Activated CD4-positive, alpha-beta T cell treated with anti-CD3 and anti-CD28 coated beads for 24 hours (primary cell): ENCODE results near the gene TMEM214.

Experiments used
- DNase-seq, 2 donors: peaks; one replicate each; pipeline ENCODE4 v3.0.0-alpha.2; 2020; ENCODE audit warnings: low read depth in 2 of 2

TMEM214 gene

GRCh38 chr2:27032495-27033252, at the start of gene TMEM214:
Gene TMEM214, plus strand, starts transcription at chr2:27032965. Its CDS starts 51 bp downstream, at chr2:27033016.
- peak; percentile 70 to 71 for DNase-seq

- no peak for DNase-seq
Measured at GRCh38 chr2:26983746-26984145, 49.0 kb upstream of the TMEM214 start.

GRCh38 chr2:26985807-26986206, 47.0 kb upstream of the TMEM214 start:
- DNase-seq: no peak

- DNase-seq: no peak
Measured at GRCh38 chr2:26986576-26986975, 46.2 kb upstream of the TMEM214 start.

GRCh38 chr2:26988058-26988860, 44.5 kb upstream of the TMEM214 start:
- no peak for DNase-seq

- DNase-seq: no peak
Measured at GRCh38 chr2:26989156-26989555, 43.6 kb upstream of the TMEM214 start.

- DNase-seq: no peak
Measured at GRCh38 chr2:26991717-26992116, 41.0 kb upstream of the TMEM214 start.

- no peak for DNase-seq
Measured at GRCh38 chr2:26993768-26994167, 39.0 kb upstream of the TMEM214 start.

GRCh38 chr2:26994983-26995382, 37.8 kb upstream of the TMEM214 start:
- no peak for DNase-seq

GRCh38 chr2:26997394-26997793, 35.4 kb upstream of the TMEM214 start:
- DNase-seq: no peak

- no peak for DNase-seq
Measured at GRCh38 chr2:26998323-26998722, 34.4 kb upstream of the TMEM214 start.

GRCh38 chr2:27000228-27000627, 32.5 kb upstream of the TMEM214 start:
- DNase-seq: no peak

- no peak for DNase-seq
Measured at GRCh38 chr2:27000995-27001394, 31.8 kb upstream of the TMEM214 start.

- DNase-seq: no peak
Measured at GRCh38 chr2:27001950-27002349, 30.8 kb upstream of the TMEM214 start.

GRCh38 chr2:27003007-27003406, 29.8 kb upstream of the TMEM214 start:
- DNase-seq: no peak

GRCh38 chr2:27003857-27004256, 28.9 kb upstream of the TMEM214 start:
- no peak for DNase-seq

GRCh38 chr2:27006602-27007415, 26.0 kb upstream of the TMEM214 start:
- no peak for DNase-seq

GRCh38 chr2:27007416-27008374, 25.1 kb upstream of the TMEM214 start:
- DNase-seq: no peak

- no peak for DNase-seq
Measured at GRCh38 chr2:27008678-27009077, 24.1 kb upstream of the TMEM214 start.

- DNase-seq: no peak
Measured at GRCh38 chr2:27009083-27009482, 23.7 kb upstream of the TMEM214 start.

- DNase-seq: no peak
Measured at GRCh38 chr2:27009716-27010115, 23.0 kb upstream of the TMEM214 start.
